CD4-positive, alpha-beta T cell treated with Interleukin-21 for 1 hour (primary cell): ENCODE measurements around the gene PKNOX2.

Experiments
- DNase-seq: peaks from one replicate; pipeline ENCODE4 v3.0.0-alpha.2; 2020

Gene PKNOX2

GRCh38 chr11:125343718-125344131 lies 179.2 kb downstream of the PKNOX2 start:
- no peak for DNase-seq

- no peak for DNase-seq
These were observed 180.4 kb downstream of the PKNOX2 start for GRCh38 chr11:125344846-125345420.

GRCh38 chr11:125345421-125346178 lies 181.0 kb downstream of the PKNOX2 start:
- peak; percentile 24 for DNase-seq

- DNase-seq, result no peak
These were observed 181.6 kb downstream of the PKNOX2 start for GRCh38 chr11:125346179-125346530.

GRCh38 chr11:125346565-125347260 lies 182.2 kb downstream of the PKNOX2 start:
- no peak for DNase-seq

GRCh38 chr11:125347261-125347585 lies 182.7 kb downstream of the PKNOX2 start:
- no peak for DNase-seq

GRCh38 chr11:125348141-125348651 lies 183.6 kb downstream of the PKNOX2 start:
- no peak for DNase-seq

- peak; percentile 26 for DNase-seq
These were observed 184.2 kb downstream of the PKNOX2 start for GRCh38 chr11:125348674-125349309.

- no peak for DNase-seq
These were observed 185.9 kb downstream of the PKNOX2 start for GRCh38 chr11:125350206-125351032.

- DNase-seq, result no peak
These were observed 186.7 kb downstream of the PKNOX2 start for GRCh38 chr11:125351033-125351867.

GRCh38 chr11:125351868-125352250 lies 187.3 kb downstream of the PKNOX2 start:
- no peak for DNase-seq

- no peak for DNase-seq
These were observed 192.2 kb downstream of the PKNOX2 start for GRCh38 chr11:125356797-125357196.

GRCh38 chr11:125357551-125357950 lies 193.0 kb downstream of the PKNOX2 start:
- DNase-seq, result no peak

- no peak for DNase-seq
These were observed 193.8 kb downstream of the PKNOX2 start for GRCh38 chr11:125358254-125358840.

GRCh38 chr11:125359130-125359529 lies 194.6 kb downstream of the PKNOX2 start:
- no peak for DNase-seq

- no peak for DNase-seq
These were observed 195.5 kb downstream of the PKNOX2 start for GRCh38 chr11:125360066-125360465.

- DNase-seq, result no peak
These were observed 199.7 kb downstream of the PKNOX2 start for GRCh38 chr11:125364121-125364826.

- DNase-seq, result no peak
These were observed 200.8 kb downstream of the PKNOX2 start for GRCh38 chr11:125365196-125365931.

GRCh38 chr11:125367710-125368109 lies 203.2 kb downstream of the PKNOX2 start:
- no peak for DNase-seq

GRCh38 chr11:125368757-125369156 lies 204.2 kb downstream of the PKNOX2 start:
- DNase-seq, result no peak
